HuH-7.5 (cell line): ENCODE measurements around the gene ZDHHC21.

Experiments
- DNase-seq: peaks from one replicate; pipeline ENCODE4 v3.0.0; 2011; ENCODE audit warnings: low spot score

ZDHHC21 gene

GRCh38 chr9:14608540-14608939 is 84.7 kb downstream of the ZDHHC21 start:
- no peak for DNase-seq

- DNase-seq = no peak
Observed at GRCh38 chr9:14597171-14597799, 95.9 kb downstream of the ZDHHC21 start.

- no peak for DNase-seq
Observed at GRCh38 chr9:14593406-14593805, 99.8 kb downstream of the ZDHHC21 start.

- no peak for DNase-seq
Observed at GRCh38 chr9:14591411-14591810, 101.8 kb downstream of the ZDHHC21 start.

- no peak for DNase-seq
Observed at GRCh38 chr9:14585730-14586473, 107.3 kb downstream of the ZDHHC21 start.

- DNase-seq = no peak
Observed at GRCh38 chr9:14584571-14584970, 108.7 kb downstream of the ZDHHC21 start.

GRCh38 chr9:14578030-14578429 is 115.2 kb downstream of the ZDHHC21 start:
- DNase-seq = no peak

GRCh38 chr9:14574173-14574572 is 119.1 kb downstream of the ZDHHC21 start:
- no peak for DNase-seq

- no peak for DNase-seq
Observed at GRCh38 chr9:14573319-14573718, 119.9 kb downstream of the ZDHHC21 start.

- DNase-seq = no peak
Observed at GRCh38 chr9:14565352-14566016, 127.7 kb downstream of the ZDHHC21 start.

GRCh38 chr9:14563902-14564624 is 129.2 kb downstream of the ZDHHC21 start:
- DNase-seq = no peak

GRCh38 chr9:14561929-14562405 is 131.3 kb downstream of the ZDHHC21 start:
- no peak for DNase-seq
